ENCODE data around the gene RASGRP2.

DNA sequence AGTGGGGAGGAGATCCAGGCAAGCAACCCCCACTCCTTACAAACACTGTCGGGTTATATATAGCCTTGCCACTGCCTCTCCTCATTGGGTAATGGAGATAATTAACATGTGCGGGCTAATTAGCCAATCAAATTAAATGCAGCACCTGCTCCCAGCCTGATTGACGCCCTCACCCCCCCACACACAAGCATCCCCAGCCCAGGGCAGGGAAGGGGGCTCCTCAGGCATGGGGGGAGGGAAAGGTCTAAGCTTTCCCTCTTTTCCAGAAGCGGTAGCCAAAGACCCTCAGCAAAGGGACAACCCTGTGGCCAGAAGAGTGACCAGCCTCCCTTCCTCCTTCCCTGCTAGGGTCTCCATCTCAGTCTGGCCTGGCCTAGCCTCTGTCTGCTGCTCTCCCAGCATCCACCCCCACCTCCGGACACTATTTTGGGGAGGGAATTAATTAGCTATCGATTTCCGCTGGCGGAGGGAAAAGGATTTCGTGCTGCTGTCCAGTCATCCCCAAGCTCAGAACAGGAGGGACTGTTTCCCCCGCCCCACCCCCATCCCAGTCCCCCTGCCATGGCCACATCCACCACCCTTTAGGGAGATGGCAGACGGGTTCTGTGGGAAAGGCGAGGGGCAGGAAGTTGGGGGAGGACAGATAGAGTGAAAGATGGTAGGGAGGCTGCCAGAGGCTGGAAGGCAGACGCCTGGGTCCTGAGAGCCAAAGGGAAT, 28.0 kb downstream of the RASGRP2 start:
- TF ChIP-seq POLR2A (IDR thresholded peaks at IDR 0.05): no peak
- TF ChIP-seq, protein P1, sequence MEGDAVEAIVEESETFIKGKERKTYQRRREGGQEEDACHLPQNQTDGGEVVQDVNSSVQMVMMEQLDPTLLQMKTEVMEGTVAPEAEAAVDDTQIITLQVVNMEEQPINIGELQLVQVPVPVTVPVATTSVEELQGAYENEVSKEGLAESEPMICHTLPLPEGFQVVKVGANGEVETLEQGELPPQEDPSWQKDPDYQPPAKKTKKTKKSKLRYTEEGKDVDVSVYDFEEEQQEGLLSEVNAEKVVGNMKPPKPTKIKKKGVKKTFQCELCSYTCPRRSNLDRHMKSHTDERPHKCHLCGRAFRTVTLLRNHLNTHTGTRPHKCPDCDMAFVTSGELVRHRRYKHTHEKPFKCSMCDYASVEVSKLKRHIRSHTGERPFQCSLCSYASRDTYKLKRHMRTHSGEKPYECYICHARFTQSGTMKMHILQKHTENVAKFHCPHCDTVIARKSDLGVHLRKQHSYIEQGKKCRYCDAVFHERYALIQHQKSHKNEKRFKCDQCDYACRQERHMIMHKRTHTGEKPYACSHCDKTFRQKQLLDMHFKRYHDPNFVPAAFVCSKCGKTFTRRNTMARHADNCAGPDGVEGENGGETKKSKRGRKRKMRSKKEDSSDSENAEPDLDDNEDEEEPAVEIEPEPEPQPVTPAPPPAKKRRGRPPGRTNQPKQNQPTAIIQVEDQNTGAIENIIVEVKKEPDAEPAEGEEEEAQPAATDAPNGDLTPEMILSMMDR (IDR thresholded peaks at IDR 0.05): no peak
- no peak for TF ChIP-seq EP300 (IDR thresholded peaks at IDR 0.05)
- no peak for TF ChIP-seq POLR2AphosphoS5 (IDR thresholded peaks at IDR 0.05)

Data from upper lobe of left lung (tissue), 4 donors.